Nasal cavity respiratory epithelium epithelial cell of viscerocranial mucosa (primary cell): Measurements from ENCODE around the gene DHCR7. TPM values are rescaled to one million over a fixed set of nuclear protein-coding genes. Genes with fewer than 3 reads are reported as not detected.

Source experiments
- total RNA-seq: library from RNA; depleted of rRNA; stranded (reverse); fragments of >200 nt; gene quantifications from 2 replicates; pipeline ENCODE4 v1.2.3, GENCODE V29; 2014

DHCR7 gene, protein sequence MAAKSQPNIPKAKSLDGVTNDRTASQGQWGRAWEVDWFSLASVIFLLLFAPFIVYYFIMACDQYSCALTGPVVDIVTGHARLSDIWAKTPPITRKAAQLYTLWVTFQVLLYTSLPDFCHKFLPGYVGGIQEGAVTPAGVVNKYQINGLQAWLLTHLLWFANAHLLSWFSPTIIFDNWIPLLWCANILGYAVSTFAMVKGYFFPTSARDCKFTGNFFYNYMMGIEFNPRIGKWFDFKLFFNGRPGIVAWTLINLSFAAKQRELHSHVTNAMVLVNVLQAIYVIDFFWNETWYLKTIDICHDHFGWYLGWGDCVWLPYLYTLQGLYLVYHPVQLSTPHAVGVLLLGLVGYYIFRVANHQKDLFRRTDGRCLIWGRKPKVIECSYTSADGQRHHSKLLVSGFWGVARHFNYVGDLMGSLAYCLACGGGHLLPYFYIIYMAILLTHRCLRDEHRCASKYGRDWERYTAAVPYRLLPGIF
- total RNA-seq: 56.7 and 68.2 TPM in 2 replicates

DNA sequence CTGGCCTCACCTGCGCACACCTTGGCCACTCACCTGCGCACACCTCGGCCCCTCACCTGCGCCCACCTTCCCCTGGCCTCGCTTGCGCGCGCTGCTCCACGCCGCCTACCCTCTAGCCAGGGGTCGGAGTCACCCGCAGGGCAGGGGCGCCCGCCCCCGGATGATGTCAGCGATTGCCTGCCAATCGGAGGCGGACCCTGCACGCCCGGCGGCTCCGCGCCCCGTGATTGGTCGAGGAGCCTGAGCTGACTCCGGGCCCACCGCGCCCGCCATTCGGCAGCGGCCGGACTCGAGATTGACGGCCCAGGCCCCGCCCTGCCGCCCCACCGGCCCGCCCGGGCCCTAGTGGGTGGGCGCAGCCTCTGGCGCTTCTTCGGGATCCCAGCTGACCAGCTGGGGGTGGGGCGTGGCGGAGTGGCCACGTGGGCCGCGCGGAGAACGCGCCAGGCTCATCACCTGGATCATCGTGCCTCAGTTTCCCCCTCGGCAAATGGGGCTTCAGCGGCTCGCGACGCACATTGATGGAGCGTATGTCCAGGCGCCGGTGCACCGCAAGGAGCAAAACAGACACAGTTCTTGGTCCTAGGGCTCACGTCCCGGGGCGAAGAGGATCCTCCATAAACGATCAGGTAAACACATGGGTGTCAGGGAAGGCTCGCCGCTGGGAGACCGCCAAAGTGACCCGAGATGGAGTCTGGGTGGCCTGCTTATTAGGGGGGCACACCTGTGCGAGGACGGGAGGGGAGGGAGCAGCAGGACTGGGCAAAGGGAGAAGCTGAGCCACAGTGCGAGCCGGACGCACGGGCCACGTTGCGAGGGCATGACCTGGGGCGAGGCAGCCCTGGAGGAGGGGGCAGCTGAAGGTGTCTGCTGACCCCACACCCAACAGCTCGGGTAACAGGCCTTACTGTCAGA lies at the start of gene DHCR7:
Gene DHCR7 (minus strand): TSS at position 137 of the 915 bp plus-strand sequence. CDS start 3,441 bp downstream, outside the sequence.

DNA sequence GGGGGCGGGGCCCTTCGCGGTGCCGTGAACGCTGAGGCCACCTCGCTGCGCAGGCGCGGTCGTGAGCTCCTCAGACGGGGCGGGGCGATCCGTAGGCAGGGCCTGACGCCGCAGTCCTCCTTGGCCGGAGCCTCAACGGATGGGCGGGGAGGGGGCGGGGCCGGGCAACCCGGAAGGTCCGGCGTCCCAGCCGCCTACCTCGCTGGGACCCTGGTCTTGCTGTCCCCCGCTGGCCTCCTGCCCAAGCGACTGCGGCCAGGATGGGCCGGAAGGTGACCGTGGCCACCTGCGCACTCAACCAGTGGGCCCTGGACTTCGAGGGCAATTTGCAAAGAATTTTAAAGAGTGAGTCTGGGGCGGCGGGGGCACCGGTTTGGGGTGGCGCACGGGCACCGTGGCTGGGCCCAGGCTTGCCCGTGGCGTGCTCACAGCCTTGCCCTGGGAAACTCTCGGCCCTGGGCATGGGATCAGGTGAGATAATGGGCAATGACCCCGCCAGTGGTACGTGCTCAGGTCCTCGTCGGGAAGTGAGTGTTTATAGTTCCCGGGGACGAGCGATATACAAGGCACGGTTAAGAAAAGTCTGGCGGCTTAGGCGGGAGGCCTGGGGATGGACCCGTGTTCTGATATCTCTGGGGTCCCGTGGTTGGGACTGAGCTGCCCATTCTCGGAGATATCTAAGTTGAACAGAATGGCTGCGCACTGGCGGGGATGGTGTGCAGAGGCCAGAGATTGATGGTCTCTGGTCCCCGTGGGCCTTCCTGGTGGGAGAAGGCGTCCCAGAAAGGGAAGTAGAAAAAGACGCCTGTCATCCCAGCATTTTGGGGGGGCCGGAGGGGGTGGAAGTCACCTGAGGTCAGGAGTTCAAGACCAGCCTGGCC lies 5.1 kb upstream of the DHCR7 start, which contains the start of gene NADSYN1:
Gene NADSYN1 (plus strand): TSS at position 167 of the 881 bp plus-strand sequence. CDS start 94 bp downstream, at position 261.

Other genes with a start within 250 kb of the DHCR7 start
- 2.7 and 9.8 TPM in 2 replicates for gene SHANK2, start 195.8 kb downstream of the DHCR7 start, total RNA-seq
- gene NADSYN1, start 4.8 kb upstream of the DHCR7 start, total RNA-seq: 78.9 and 105 TPM in 2 replicates
- not detected in 2 replicates for gene KRTAP5-7, start 78.9 kb upstream of the DHCR7 start, total RNA-seq
- gene KRTAP5-8, start 89.6 kb upstream of the DHCR7 start, total RNA-seq: not detected in 2 replicates
- not detected in 2 replicates for gene KRTAP5-9, start 100.0 kb upstream of the DHCR7 start, total RNA-seq
- not detected in 2 replicates for gene KRTAP5-10, start 117.2 kb upstream of the DHCR7 start, total RNA-seq
- gene KRTAP5-11, start 134.5 kb upstream of the DHCR7 start, total RNA-seq: not detected in 2 replicates